Measurements from ENCODE around the gene CHRM4.

The CHRM4 gene

GRCh38 chr11:46390331-46391171 is 1.0 kb downstream of the CHRM4 start:
- no peaks in the 10 kb centered on the region for H3K36me3 ChIP-seq (ENCODE audit: insufficient read depth, insufficient read length, low read length)
- peak overlapping the region; percentile 67 for H3K9ac ChIP-seq (ENCODE audit: insufficient read length, low read depth)
- DNase-seq (ENCODE audit: low read depth, low spot score), result no peak
- no peaks in the 10 kb centered on the region for H3K9me3 ChIP-seq (ENCODE audit: insufficient read depth, low read length)
- H3K27me3 ChIP-seq (ENCODE audit: insufficient read depth, insufficient read length), result peaks cover 68% of the 10 kb centered on the region
- H3K4me3 ChIP-seq (ENCODE audit: insufficient read length, low read depth), result peak overlapping the region; percentile 34
- no peak for TF ChIP-seq YY1 (IDR thresholded peaks at IDR 0.05; ENCODE audit: insufficient read depth, insufficient read length)
- TF ChIP-seq ZNF274 (IDR thresholded peaks at IDR 0.05; ENCODE audit: low read depth, low read length), result no peak
- no peak for TF ChIP-seq SUZ12 (IDR thresholded peaks at IDR 0.05; ENCODE audit: extremely low read depth, insufficient read depth, insufficient read length)
- H3K4me1 ChIP-seq (ENCODE audit: insufficient read depth, insufficient read length), result peaks cover 37% of the 10 kb centered on the region

GRCh38 chr11:46389450-46390330 is 1.9 kb downstream of the CHRM4 start:
- H3K9ac ChIP-seq (ENCODE audit: insufficient read length, low read depth), result peak overlapping the region; percentile 65
- peak overlapping the region; percentile 34 for H3K4me3 ChIP-seq (ENCODE audit: insufficient read length, low read depth)
- TF ChIP-seq ZNF274 (IDR thresholded peaks at IDR 0.05; ENCODE audit: low read depth, low read length), result no peak
- TF ChIP-seq SUZ12 (IDR thresholded peaks at IDR 0.05; ENCODE audit: extremely low read depth, insufficient read depth, insufficient read length), result peak; percentile 85
- TF ChIP-seq YY1 (IDR thresholded peaks at IDR 0.05; ENCODE audit: insufficient read depth, insufficient read length), result no peak
- H3K27me3 ChIP-seq (ENCODE audit: insufficient read depth, insufficient read length), result peaks cover 68% of the 10 kb centered on the region
- H3K36me3 ChIP-seq (ENCODE audit: insufficient read depth, insufficient read length, low read length), result peaks cover 4% of the 10 kb centered on the region
- peaks cover 37% of the 10 kb centered on the region for H3K4me1 ChIP-seq (ENCODE audit: insufficient read depth, insufficient read length)
- H3K9me3 ChIP-seq (ENCODE audit: insufficient read depth, low read length), result no peaks in the 10 kb centered on the region
- peak; percentile 76 for DNase-seq (ENCODE audit: low read depth, low spot score)

GRCh38 chr11:46388619-46389449 is 2.7 kb downstream of the CHRM4 start:
- Histone ChIP-seq H3K27me3 (ENCODE audit: insufficient read depth, insufficient read length) (peaks cover 66% of the 10 kb centered on the region), H3K9ac (ENCODE audit: insufficient read length, low read depth) (peak overlapping the region; percentile 65), H3K4me1 (ENCODE audit: insufficient read depth, insufficient read length) (peaks cover 42% of the 10 kb centered on the region), H3K9me3 (ENCODE audit: insufficient read depth, low read length) (no peaks in the 10 kb centered on the region), H3K36me3 (ENCODE audit: insufficient read depth, insufficient read length, low read length) (peaks cover 9% of the 10 kb centered on the region), H3K4me3 (ENCODE audit: insufficient read length, low read depth) (no peak overlapping the region)
- TF ChIP-seq SUZ12 (IDR thresholded peaks at IDR 0.05; ENCODE audit: extremely low read depth, insufficient read depth, insufficient read length) (no peak), ZNF274 (IDR thresholded peaks at IDR 0.05; ENCODE audit: low read depth, low read length) (no peak), YY1 (IDR thresholded peaks at IDR 0.05; ENCODE audit: insufficient read depth, insufficient read length) (no peak)
- no peak for DNase-seq (ENCODE audit: low read depth, low spot score)

GRCh38 chr11:46387919-46388618 is 3.5 kb downstream of the CHRM4 start:
- H3K9ac ChIP-seq (ENCODE audit: insufficient read length, low read depth), result peak overlapping the region; percentile 37
- H3K27me3 ChIP-seq (ENCODE audit: insufficient read depth, insufficient read length), result peaks cover 58% of the 10 kb centered on the region
- peaks cover 16% of the 10 kb centered on the region for H3K36me3 ChIP-seq (ENCODE audit: insufficient read depth, insufficient read length, low read length)
- H3K4me3 ChIP-seq (ENCODE audit: insufficient read length, low read depth), result no peak overlapping the region
- H3K9me3 ChIP-seq (ENCODE audit: insufficient read depth, low read length), result no peaks in the 10 kb centered on the region
- TF ChIP-seq ZNF274 (IDR thresholded peaks at IDR 0.05; ENCODE audit: low read depth, low read length) (no peak), YY1 (IDR thresholded peaks at IDR 0.05; ENCODE audit: insufficient read depth, insufficient read length) (no peak), SUZ12 (IDR thresholded peaks at IDR 0.05; ENCODE audit: extremely low read depth, insufficient read depth, insufficient read length) (no peak)
- peaks cover 45% of the 10 kb centered on the region for H3K4me1 ChIP-seq (ENCODE audit: insufficient read depth, insufficient read length)
- DNase-seq (ENCODE audit: low read depth, low spot score), result no peak

GRCh38 chr11:46387456-46387855 is 4.1 kb downstream of the CHRM4 start:
- H3K27me3 ChIP-seq (ENCODE audit: insufficient read depth, insufficient read length), result peaks cover 52% of the 10 kb centered on the region
- DNase-seq (ENCODE audit: low read depth, low spot score), result no peak
- no peak for TF ChIP-seq ZNF274 (IDR thresholded peaks at IDR 0.05; ENCODE audit: low read depth, low read length)
- TF ChIP-seq YY1 (IDR thresholded peaks at IDR 0.05; ENCODE audit: insufficient read depth, insufficient read length), result no peak
- TF ChIP-seq SUZ12 (IDR thresholded peaks at IDR 0.05; ENCODE audit: extremely low read depth, insufficient read depth, insufficient read length), result no peak
- H3K4me3 ChIP-seq (ENCODE audit: insufficient read length, low read depth), result no peak overlapping the region
- no peak overlapping the region for H3K9ac ChIP-seq (ENCODE audit: insufficient read length, low read depth)
- H3K4me1 ChIP-seq (ENCODE audit: insufficient read depth, insufficient read length), result peaks cover 49% of the 10 kb centered on the region
- H3K36me3 ChIP-seq (ENCODE audit: insufficient read depth, insufficient read length, low read length), result peaks cover 22% of the 10 kb centered on the region
- H3K9me3 ChIP-seq (ENCODE audit: insufficient read depth, low read length), result no peaks in the 10 kb centered on the region

- no peak for DNase-seq (ENCODE audit: low read depth, low spot score)
- Histone ChIP-seq H3K4me1 (ENCODE audit: insufficient read depth, insufficient read length) (peaks cover 49% of the 10 kb centered on the region), H3K9me3 (ENCODE audit: insufficient read depth, low read length) (no peaks in the 10 kb centered on the region), H3K36me3 (ENCODE audit: insufficient read depth, insufficient read length, low read length) (peaks cover 23% of the 10 kb centered on the region), H3K9ac (ENCODE audit: insufficient read length, low read depth) (no peak overlapping the region), H3K27me3 (ENCODE audit: insufficient read depth, insufficient read length) (peaks cover 52% of the 10 kb centered on the region), H3K4me3 (ENCODE audit: insufficient read length, low read depth) (no peak overlapping the region)
- TF ChIP-seq SUZ12 (IDR thresholded peaks at IDR 0.05; ENCODE audit: extremely low read depth, insufficient read depth, insufficient read length) (no peak), YY1 (IDR thresholded peaks at IDR 0.05; ENCODE audit: insufficient read depth, insufficient read length) (no peak), ZNF274 (IDR thresholded peaks at IDR 0.05; ENCODE audit: low read depth, low read length) (no peak)
Observed at GRCh38 chr11:46386674-46387073, 4.9 kb downstream of the CHRM4 start.

All from NT2/D1 (cell line).